Panc1 (cell line): ENCODE data around the gene PEX7. TPM values are rescaled to one million over a fixed set of nuclear protein-coding genes. Genes with fewer than 3 reads are reported as not detected.

ENCODE experiments used
- ATAC-seq: fragments of 200-7000 bp; cut with Tn5 transposase; 2 replicates; pipeline ENCODE4 v1.9.1; 2020; ENCODE audit warnings: mild to moderate bottlenecking, moderate library complexity
- BruUV-seq: library from RNA; stranded (reverse); fragments of 400-500 nt; replicated peaks from 2 replicates; lab custom pipeline; 2021; lab: Mats Ljungman, UMichigan
- CTCF ChIA-PET: fragments of 300-600 bp; sonication (Branson Sonifier 250); formaldehyde crosslinking; loops from one replicate; lab custom pipeline; 2022; ENCODE audit warnings: antibody characterized with exemption; lab: Charles Lee
- POLR2A ChIA-PET: fragments of 300-600 bp; sonication (Branson Sonifier 250); formaldehyde crosslinking; loops from one replicate; lab custom pipeline; 2022; ENCODE audit warnings: antibody characterized with exemption; lab: Charles Lee
- DNase-seq: peaks from one replicate; pipeline ENCODE4 v3.0.0-alpha.2; 2010; ENCODE audit warnings: low read depth, low spot score
- H3K27ac ChIP-seq: 2 replicates; pipeline ENCODE4 v1.5.1; 2011; ENCODE audit warnings: mild to moderate bottlenecking, low read length, inconsistent platforms
- H3K27me3 ChIP-seq: fragments of 200-500 bp; sonication (Bioruptor generic); 2 replicates; pipeline ENCODE4 v1.6.0; 2014; ENCODE audit warnings: low read length, inconsistent platforms; ENCODE audit not compliant: control insufficient read depth, insufficient read depth
- H3K36me3 ChIP-seq: fragments of 200-500 bp; sonication (Bioruptor generic); 2 replicates; pipeline ENCODE4 v1.5.1; 2014; ENCODE audit warnings: inconsistent platforms, mild to moderate bottlenecking, low read length, moderate library complexity; ENCODE audit not compliant: control insufficient read depth, insufficient read depth
- H3K4me1 ChIP-seq: 2 replicates; pipeline ENCODE4 v1.5.1; 2011; ENCODE audit warnings: inconsistent platforms, mild to moderate bottlenecking, low read length, moderate library complexity; ENCODE audit not compliant: control insufficient read depth, insufficient read depth
- H3K4me3 ChIP-seq, 2 experiments: 2 replicates each; pipeline ENCODE4 v1.5.1; 2011 to 2012; ENCODE audit warnings: low read depth in 2 of 2, low read length in 2 of 2, mild to moderate bottlenecking in 2 of 2, inconsistent platforms in 1 of 2, moderate library complexity in 1 of 2
- H3K9me3 ChIP-seq: fragments of 200-500 bp; sonication (Bioruptor generic); 2 replicates; pipeline ENCODE4 v1.5.1; 2014; ENCODE audit warnings: low read depth, mild to moderate bottlenecking, inconsistent platforms, low read length, moderate library complexity; ENCODE audit not compliant: control insufficient read depth, insufficient read depth
- CTCF ChIP-seq: fragments of 450-650 bp; IDR thresholded peaks from 2 replicates; pipeline ENCODE4 v1.5.1; 2017; ENCODE audit warnings: mild to moderate bottlenecking
- POLR2AphosphoS5 ChIP-seq: IDR thresholded peaks from 2 replicates; pipeline ENCODE4 v1.6.1; 2012; ENCODE audit warnings: mild to moderate bottlenecking, low read depth, low read length, moderate library complexity
- REST ChIP-seq, 2 experiments: IDR thresholded peaks; 2 replicates each; pipeline ENCODE4 v1.6.1; 2011 to 2012; ENCODE audit warnings: low read depth in 2 of 2, control low read depth in 1 of 2, low read length in 1 of 2, mild to moderate bottlenecking in 1 of 2, moderate library complexity in 1 of 2; ENCODE audit not compliant: insufficient read depth in 1 of 2
- SIN3A ChIP-seq: IDR thresholded peaks from 2 replicates; pipeline ENCODE4 v1.6.1; 2012; ENCODE audit warnings: low read depth, mild to moderate bottlenecking, low read length, moderate library complexity, borderline replicate concordance; ENCODE audit not compliant: insufficient read depth
- TCF7L2 ChIP-seq: IDR thresholded peaks from 2 replicates; pipeline ENCODE4 v1.6.1; 2011; ENCODE audit warnings: mild to moderate bottlenecking, low read depth, low read length, inconsistent platforms
- in situ Hi-C: cut with HindIII; loops from 2 replicates; pipeline ENCODE4 v1.10.0; 2016; ENCODE audit warnings: low sequenced_read_pairs, low pct_unique_long_range_greater_than_20kb
- intact Hi-C: fragments of 100-400 bp; cut with micrococcal nuclease; formaldehyde crosslinking; loops from one replicate; pipeline ENCODE4 v1.10.0; 2022; ENCODE audit not compliant: unreplicated experiment
- total RNA-seq: library from RNA; stranded (reverse); gene quantifications from one replicate; pipeline ENCODE4 v1.2.1, GENCODE V29; 2021; ENCODE audit not compliant: unreplicated experiment

Gene PEX7
- total RNA-seq, 1 experiment from 2014 or later, result 8.8 TPM

- no peaks in the 10 kb centered on the region for H3K9me3 ChIP-seq
- H3K27ac ChIP-seq, result no peak overlapping the region
- DNase-seq (no peak), ATAC-seq (no peak)
- H3K4me1 ChIP-seq, result no peaks in the 10 kb centered on the region
- intact Hi-C loops (no loop called here), in situ Hi-C loops (no loop called here)
- CTCF ChIA-PET, result no interaction called here
- POLR2A ChIA-PET, result no interaction called here
- no peaks in the 10 kb centered on the region; the same call in 1 of the 2 replicates for H3K36me3 ChIP-seq
- TF ChIP-seq POLR2AphosphoS5 (no peak), REST (IDR thresholded peaks at IDR 0.05; ENCODE audit: insufficient read depth in 1 of 2, low read depth in 2 of 2, low read length in 1 of 2) (no peak), CTCF (no peak), TCF7L2 (no peak), SIN3A (no peak)
- H3K4me3 ChIP-seq, result no peak overlapping the region
- no TSS peak for BruUV-seq
- H3K27me3 ChIP-seq, result no peaks in the 10 kb centered on the region
Observed at GRCh38 chr6:136893187-136893586, 70.8 kb downstream of the PEX7 start.

DNA sequence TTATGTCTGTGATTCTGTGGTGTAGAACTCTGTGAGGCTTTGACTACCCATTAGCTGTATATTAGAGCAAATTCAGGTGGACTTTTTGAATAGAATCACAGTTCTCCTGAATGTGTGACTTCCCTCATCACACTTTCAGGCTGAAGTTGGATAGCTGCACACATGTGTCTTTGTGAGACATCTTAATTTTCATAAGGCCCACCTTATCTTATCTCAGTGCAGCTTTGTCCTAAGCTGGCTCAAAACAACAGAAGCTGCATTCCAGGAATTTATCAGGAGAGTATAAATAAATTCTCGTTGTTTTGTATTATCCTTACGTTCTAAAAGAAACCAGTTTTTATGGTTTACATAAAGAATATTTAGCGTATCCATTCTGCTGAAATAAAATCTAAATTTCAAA, 73.5 kb downstream of the PEX7 start:
- ChIA-PET POLR2A (no interaction called here), CTCF (no interaction called here)
- TF ChIP-seq REST (IDR thresholded peaks at IDR 0.05; ENCODE audit: insufficient read depth in 1 of 2, low read depth in 2 of 2, low read length in 1 of 2) (no peak), SIN3A (no peak), CTCF (no peak), TCF7L2 (no peak), POLR2AphosphoS5 (no peak)
- Histone ChIP-seq H3K27me3 (no peaks in the 10 kb centered on the region), H3K4me1 (no peaks in the 10 kb centered on the region), H3K9me3 (no peaks in the 10 kb centered on the region), H3K36me3 (no peaks in the 10 kb centered on the region), H3K27ac (no peak overlapping the region), H3K4me3 (no peak overlapping the region)
- BruUV-seq, result no TSS peak
- ATAC-seq (no peak), DNase-seq (no peak)
- in situ Hi-C loops, result no loop called here
- intact Hi-C loops, result no loop called here
